GM12875 (cell line): ENCODE measurements around the gene SLC25A28.

Source experiments
- H3K4me3 ChIP-seq: one replicate; pipeline ENCODE4 v1.5.1; 2011; ENCODE audit warnings: low read depth, low read length, control low read depth
- TF ChIP-seq, protein P1 (sequence below): IDR thresholded peaks from 2 replicates; pipeline ENCODE4 v1.5.1; 2011; ENCODE audit warnings: low read depth, mild to moderate bottlenecking, control low read depth, inconsistent platforms, low read length, moderate library complexity, borderline replicate concordance; ENCODE audit not compliant: insufficient read depth

The SLC25A28 gene

DNA sequence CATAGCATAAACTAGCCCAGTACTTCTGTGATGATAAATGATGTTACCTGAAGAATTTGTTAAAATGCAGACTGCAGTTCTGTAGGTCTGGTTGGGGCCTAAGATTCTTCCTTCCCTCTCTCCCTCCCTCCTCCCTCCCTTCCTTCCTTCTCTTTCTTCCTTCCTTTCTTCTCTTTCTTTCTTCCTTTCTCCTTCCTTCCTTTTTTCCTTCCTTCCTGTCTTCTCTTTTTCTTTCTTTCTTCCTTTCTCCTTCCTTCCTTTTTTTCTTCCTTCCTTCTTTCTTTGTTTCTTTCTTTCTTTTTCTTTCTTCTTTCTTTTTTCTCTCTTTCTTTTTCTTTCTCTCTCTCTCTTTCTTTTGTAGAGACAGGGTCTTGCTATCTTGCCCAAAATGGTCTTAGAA, 3.7 kb upstream of the SLC25A28 start:
- TF ChIP-seq, protein P1, sequence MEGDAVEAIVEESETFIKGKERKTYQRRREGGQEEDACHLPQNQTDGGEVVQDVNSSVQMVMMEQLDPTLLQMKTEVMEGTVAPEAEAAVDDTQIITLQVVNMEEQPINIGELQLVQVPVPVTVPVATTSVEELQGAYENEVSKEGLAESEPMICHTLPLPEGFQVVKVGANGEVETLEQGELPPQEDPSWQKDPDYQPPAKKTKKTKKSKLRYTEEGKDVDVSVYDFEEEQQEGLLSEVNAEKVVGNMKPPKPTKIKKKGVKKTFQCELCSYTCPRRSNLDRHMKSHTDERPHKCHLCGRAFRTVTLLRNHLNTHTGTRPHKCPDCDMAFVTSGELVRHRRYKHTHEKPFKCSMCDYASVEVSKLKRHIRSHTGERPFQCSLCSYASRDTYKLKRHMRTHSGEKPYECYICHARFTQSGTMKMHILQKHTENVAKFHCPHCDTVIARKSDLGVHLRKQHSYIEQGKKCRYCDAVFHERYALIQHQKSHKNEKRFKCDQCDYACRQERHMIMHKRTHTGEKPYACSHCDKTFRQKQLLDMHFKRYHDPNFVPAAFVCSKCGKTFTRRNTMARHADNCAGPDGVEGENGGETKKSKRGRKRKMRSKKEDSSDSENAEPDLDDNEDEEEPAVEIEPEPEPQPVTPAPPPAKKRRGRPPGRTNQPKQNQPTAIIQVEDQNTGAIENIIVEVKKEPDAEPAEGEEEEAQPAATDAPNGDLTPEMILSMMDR = no peak
- no peak overlapping the region for H3K4me3 ChIP-seq

DNA sequence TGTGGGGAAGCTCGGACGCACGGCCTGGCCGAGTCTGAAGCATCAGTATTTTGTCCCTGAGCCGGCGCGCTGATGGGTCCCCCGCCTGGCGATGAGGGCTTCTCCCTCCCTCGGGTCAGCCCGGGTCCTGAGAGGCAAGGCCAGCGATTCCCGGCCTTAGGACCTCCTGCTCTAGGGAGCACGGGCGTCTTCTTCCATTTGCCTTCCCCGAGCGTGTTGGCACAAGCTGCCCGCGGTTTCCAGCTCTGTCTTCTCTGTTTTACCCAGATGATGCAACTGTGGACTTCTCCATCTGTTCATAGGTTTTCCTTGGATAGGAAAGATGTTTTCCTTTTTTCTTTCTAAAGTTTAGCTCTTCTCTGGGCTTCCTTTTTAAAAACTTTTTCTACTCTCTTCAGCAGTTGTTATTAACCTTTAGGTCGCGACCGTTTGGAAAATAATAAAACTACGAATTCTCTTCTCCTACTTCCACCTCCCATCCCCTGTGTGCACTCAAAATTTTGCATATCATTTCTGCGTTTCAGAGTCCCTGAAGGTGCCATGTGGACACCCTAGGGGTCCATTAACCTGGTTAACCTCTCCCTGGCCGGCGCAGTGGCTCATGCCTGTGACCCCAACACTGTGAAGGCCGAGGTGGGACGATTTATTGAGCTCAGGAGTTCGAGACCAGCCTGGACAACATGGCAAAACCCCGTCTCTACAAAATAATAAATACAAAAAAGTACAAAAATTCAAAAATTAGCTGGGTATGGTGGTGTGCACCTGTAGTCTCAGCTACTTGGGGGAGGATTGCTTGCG, 1.4 kb upstream of the SLC25A28 start:
- TF ChIP-seq, protein P1 = no peak
- peak overlapping the region; percentile 75 for H3K4me3 ChIP-seq

DNA sequence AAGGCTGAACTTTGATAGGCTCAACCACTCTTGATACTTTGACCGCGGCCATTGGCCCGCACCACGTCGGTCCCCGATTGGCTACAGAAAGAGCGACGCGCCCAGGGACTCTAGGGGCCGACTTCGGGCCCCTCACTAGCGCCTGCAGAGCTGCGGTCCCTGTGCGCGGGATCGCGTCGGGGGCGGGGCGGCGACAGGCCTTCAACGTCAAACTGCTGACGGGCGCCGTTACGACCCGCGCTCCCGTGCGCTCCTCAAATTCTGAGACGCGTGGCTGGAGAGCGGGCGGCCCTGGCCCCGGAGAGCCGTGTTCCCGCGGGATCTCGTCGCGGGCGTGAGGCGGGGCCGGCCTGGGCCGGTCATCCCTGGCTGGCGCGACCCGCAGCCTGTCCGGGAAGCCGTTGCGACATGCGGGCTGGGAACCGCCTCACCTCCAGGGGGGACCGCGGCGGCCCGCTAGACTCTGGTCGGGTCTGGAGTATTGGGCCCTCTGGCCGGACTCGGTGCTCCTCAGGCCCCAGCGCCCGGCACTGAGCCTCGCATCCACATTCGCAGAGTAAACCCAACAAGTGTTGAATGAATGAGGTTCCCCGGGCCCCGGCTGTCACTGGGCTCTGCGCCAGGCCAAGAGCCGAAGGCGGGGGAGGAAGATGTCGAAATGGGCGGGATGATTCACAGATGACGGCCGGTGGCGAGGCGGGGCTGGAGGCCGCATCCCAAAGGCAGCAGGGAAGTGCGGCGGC, 643 bp upstream of the SLC25A28 start:
- TF ChIP-seq, protein P1 = no peak

DNA sequence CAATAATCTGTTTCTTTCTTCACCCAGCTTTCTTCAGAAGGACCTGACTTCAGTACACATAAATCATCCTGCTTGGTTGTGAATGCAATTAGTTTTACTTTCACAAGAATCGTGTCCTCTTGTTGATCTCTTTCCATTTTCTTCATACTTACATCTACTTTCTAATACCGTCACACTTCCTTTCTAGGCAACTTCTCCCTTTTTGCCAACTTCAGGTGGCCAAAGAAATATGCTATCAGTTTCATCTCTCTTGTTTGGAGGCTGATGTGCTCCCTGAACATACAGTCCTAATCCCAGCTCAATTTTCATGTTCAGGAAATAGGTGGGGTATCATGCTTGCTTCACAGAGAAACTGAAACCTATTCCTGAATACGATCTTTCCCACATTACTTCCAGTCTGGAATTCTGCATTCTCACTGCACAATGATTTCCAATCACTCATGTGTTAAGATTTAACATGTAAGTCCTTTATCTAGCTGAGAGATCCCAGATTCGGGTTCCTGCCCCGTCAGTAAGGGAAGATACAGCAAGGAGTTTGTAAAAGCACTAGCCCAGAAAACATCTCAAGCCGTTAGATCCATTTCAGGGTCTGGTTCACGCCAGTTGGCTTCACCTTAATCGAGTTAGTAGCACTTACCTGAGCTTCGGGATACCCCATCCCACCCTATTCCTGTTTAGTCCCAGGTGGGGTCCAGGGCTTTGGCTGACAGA, 994 bp downstream of the SLC25A28 start:
- H3K4me3 ChIP-seq = peak overlapping the region; percentile 94
- TF ChIP-seq, protein P1 = no peak

More for the DNA sequence above, 643 bp upstream of the SLC25A28 start:
- H3K4me3 ChIP-seq = peak overlapping the region; percentile 75

DNA sequence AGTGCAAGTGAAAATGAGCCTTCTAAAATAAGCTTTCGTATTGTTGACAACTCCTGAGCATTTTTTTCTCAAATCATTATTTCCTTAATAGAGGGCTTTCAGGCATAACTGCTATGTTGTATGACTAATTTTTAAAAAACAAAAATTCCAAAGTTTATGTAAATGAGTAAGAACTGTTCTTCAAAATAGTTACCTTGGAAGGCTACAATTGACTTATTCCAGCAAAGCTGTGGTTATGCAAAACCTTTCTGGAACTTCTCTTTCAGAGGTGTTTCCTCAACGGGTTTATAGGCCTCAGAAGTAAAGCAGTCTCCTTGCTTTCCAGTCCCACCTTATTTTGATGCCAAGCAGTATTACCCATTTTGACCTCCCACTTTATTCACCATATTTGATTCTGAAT, 2.5 kb downstream of the SLC25A28 start:
- TF ChIP-seq, protein P1 = no peak
- no peak overlapping the region for H3K4me3 ChIP-seq

DNA sequence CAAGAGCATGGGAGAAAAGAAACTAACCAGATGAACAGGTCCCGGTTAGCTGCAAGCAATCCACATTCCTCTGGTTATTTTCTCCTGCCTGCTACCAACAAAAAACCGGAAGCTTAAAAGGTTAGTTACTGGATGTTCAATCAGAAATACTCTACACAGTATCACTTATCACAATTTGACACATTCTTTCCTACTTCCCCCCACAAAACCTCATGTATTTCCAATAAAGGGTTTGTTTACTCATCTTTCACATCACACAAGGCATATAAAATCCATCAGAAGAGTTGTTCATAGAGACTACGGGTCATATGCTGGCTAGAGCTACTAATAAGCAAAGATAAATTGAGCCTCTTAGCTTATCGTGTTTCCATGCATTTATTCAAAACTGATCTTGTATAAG, 4.8 kb downstream of the SLC25A28 start:
- TF ChIP-seq, protein P1 = no peak
- H3K4me3 ChIP-seq = no peak overlapping the region
